ENCODE measurements around the gene PRDM15.

PRDM15 gene

GRCh38 chr21:41774467-41775148, 104.5 kb downstream of the PRDM15 start:
- DNase-seq = no peak

- no peak for DNase-seq
Observed at GRCh38 chr21:41772351-41773080, 106.6 kb downstream of the PRDM15 start.

GRCh38 chr21:41771625-41771945, 107.6 kb downstream of the PRDM15 start:
- DNase-seq = no peak

- no peak for DNase-seq
Observed at GRCh38 chr21:41770901-41771624, 108.1 kb downstream of the PRDM15 start.

GRCh38 chr21:41769933-41770332, 109.2 kb downstream of the PRDM15 start:
- DNase-seq = no peak

GRCh38 chr21:41769521-41769920, 109.6 kb downstream of the PRDM15 start:
- no peak for DNase-seq

GRCh38 chr21:41769111-41769510, 110.0 kb downstream of the PRDM15 start:
- no peak for DNase-seq

GRCh38 chr21:41768437-41769042, 110.6 kb downstream of the PRDM15 start:
- no peak for DNase-seq

- no peak for DNase-seq
Observed at GRCh38 chr21:41767606-41768436, 111.3 kb downstream of the PRDM15 start.

GRCh38 chr21:41766883-41767605, 112.1 kb downstream of the PRDM15 start, which contains the start of gene RIPK4:
RIPK4 (minus strand) TSS chr21:41767052; CDS start chr21:41767041, 11 bp downstream.
- no peak for DNase-seq

GRCh38 chr21:41765973-41766882, 112.9 kb downstream of the PRDM15 start:
- no peak for DNase-seq

GRCh38 chr21:41765420-41765821, 113.7 kb downstream of the PRDM15 start:
- no peak for DNase-seq

- no peak for DNase-seq
Observed at GRCh38 chr21:41764558-41765419, 114.4 kb downstream of the PRDM15 start.

GRCh38 chr21:41763996-41764395, 115.1 kb downstream of the PRDM15 start:
- DNase-seq = no peak

GRCh38 chr21:41763398-41763931, 115.7 kb downstream of the PRDM15 start:
- DNase-seq = no peak

- DNase-seq = no peak
Observed at GRCh38 chr21:41762753-41763152, 116.4 kb downstream of the PRDM15 start.

- DNase-seq = no peak
Observed at GRCh38 chr21:41761934-41762635, 117.1 kb downstream of the PRDM15 start.

GRCh38 chr21:41761211-41761933, 117.8 kb downstream of the PRDM15 start:
- DNase-seq = no peak

Data from SIG-M5 (cell line).